Measurements from ENCODE around the gene HES1.

GRCh38 chr3:194121891-194122631, 13.9 kb upstream of the HES1 start:
- TF ChIP-seq CTCF (IDR thresholded peaks at IDR 0.05) (no peak), EP300 (IDR thresholded peaks at IDR 0.05) (no peak), POLR2A (IDR thresholded peaks at IDR 0.05) (no peak)
